ENCODE data around the gene TRIM38.

TRIM38 gene

DNA sequence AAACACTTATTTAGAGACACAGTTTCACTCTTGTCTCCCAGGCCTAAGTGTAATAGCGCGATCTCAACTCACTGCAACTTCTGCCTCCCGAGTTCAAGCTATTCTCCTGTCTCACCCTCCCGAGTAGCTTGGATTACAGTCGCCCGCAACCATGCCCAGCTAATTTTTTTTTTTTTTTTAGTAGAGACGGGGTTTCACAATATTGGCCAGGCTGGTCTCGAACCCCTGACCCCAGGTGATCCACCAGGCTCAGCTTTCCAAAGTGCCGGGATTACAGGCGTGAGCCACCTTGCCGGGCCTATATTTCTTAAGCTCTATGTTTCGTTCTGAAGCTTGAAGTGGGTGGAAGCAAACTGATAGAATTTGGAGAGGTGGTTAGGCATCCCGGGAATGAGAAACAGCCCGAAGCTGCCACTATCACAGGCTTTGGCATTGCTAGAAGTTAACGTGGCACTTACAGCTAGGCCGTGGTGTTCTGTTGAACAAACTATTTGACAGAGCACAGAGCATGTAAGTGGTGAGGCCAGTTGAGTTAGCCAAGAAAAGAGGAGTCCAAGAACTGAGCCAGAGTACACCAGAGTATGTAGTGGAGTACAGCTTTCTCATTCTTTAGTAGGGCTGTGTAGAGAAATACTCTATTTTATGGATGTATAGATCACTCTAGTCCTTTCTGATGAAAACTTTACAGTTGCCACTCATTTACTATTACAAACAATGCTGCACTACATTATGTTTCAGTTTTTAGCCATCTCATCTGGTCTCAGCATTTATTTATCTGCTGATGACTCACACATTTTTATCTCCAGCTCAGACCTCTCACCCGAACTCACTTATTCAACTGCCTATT lies 62.7 kb downstream of the TRIM38 start:
- no peak for FAIRE-seq
- no peak for DNase-seq (ENCODE audit: insufficient read length, low spot score)
- TF ChIP-seq, protein P1, sequence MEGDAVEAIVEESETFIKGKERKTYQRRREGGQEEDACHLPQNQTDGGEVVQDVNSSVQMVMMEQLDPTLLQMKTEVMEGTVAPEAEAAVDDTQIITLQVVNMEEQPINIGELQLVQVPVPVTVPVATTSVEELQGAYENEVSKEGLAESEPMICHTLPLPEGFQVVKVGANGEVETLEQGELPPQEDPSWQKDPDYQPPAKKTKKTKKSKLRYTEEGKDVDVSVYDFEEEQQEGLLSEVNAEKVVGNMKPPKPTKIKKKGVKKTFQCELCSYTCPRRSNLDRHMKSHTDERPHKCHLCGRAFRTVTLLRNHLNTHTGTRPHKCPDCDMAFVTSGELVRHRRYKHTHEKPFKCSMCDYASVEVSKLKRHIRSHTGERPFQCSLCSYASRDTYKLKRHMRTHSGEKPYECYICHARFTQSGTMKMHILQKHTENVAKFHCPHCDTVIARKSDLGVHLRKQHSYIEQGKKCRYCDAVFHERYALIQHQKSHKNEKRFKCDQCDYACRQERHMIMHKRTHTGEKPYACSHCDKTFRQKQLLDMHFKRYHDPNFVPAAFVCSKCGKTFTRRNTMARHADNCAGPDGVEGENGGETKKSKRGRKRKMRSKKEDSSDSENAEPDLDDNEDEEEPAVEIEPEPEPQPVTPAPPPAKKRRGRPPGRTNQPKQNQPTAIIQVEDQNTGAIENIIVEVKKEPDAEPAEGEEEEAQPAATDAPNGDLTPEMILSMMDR (IDR thresholded peaks at IDR 0.05; ENCODE audit: insufficient read depth, missing control alignments), result no peak

DNA sequence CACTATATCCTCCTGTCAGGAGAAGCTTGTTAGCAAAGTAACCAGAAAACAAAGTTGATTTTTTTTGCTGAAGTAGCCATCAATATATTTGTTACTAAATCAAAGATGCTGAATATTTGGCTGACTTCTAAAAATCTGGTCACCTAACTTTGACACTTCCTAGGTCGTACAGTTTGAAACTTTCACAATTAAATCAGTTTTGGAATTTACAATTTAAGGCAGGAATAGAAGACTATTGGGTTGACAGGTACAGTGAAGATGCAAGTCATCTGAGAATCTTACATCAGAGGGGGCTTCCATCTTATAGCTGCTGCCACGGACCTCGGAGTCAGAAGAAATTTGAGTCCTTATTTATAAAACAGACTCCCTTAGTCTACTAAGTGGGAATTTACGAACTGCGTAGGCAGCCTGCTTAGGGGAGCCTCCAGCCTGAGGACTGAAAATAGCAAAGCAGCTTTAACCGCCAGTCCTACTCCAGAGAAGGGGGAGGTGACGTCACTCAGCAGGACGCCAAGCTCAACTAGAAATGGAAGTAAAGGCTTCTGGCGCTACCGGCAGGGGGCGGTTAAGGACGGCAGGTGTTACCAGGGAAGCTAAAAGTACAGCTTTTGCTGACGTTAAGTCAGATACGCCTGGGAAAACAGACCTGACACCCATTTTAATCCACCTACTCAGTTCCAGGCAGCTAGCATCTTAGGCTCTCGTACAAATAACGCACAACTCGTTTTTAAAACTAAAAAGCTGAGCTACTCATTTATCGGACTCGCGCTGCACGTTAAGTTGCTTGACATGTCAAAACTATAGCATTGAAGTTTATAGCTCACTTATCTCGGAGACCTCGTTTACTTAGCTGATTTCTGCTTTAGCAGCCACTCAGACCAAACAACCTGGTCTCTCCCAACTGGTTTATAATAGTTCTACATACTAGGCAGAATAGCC lies 63.6 kb downstream of the TRIM38 start:
- TF ChIP-seq, protein P1 (IDR thresholded peaks at IDR 0.05; ENCODE audit: insufficient read depth, missing control alignments), result peak; percentile 90
- DNase-seq (ENCODE audit: insufficient read length, low spot score) (no peak), FAIRE-seq (no peak)

DNA sequence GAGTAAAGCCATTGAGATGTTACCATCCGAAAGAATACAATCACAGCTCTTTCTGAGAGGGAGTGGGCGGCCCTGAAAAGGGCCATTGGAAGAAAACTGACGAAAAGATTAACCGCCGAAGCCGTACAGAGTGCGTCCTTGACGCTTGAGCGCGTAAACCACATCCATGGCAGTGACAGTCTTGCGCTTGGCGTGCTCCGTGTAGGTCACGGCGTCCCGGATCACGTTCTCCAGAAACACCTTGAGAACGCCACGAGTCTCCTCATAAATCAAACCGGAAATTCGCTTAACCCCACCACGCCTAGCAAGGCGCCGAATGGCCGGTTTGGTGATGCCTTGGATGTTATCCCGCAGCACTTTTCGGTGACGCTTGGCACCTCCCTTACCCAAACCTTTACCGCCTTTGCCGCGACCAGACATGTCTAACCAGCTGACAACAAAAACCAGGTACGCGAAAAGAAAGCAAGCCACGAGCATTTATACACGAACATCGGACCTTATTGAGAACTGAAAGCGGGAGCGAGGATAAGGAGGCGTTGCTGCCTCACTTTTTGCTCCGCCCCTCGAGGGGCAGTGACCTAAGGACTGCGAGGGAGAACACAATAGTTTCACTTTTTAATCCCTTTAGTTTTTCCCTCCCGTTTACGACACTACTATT lies 64.4 kb downstream of the TRIM38 start:
- TF ChIP-seq, protein P1 (IDR thresholded peaks at IDR 0.05; ENCODE audit: insufficient read depth, missing control alignments), result no peak
- DNase-seq (ENCODE audit: insufficient read length, low spot score) (no peak), FAIRE-seq (no peak)

DNA sequence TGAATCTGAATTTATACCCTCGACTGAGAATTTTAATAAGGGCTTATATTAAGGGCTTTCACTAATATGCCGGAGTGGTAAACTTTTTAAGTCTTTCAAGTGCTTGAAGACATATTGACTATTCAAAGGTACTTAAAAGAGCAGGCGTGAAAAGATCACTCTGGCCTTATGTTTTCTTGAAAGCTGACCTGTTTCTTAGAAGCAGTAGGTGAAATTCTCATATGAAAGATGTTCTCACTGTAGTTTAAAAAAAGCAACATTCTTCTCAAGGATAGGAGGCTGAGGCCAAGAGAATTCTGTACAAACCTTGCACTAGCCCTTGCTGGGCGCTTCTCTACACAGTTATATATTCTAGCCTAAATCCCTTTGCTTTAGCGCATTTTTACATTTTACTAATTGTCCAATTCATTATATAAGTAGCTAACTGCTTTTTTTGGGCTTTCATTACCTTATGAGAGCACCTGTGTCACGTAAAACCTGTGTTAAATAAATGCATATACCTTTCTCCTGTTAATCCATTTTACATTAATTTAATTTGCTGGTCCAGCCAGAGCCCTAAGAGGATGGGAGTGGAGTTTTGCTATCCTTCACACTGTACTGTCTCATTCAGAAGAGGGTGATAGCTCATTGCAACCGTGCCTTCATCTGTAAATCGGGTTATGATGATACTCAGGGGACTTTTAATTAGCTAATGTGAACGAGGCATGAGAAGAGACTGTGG lies 65.0 kb downstream of the TRIM38 start:
- no peak for DNase-seq (ENCODE audit: insufficient read length, low spot score)
- TF ChIP-seq, protein P1 (IDR thresholded peaks at IDR 0.05; ENCODE audit: insufficient read depth, missing control alignments), result no peak
- no peak for FAIRE-seq

DNA sequence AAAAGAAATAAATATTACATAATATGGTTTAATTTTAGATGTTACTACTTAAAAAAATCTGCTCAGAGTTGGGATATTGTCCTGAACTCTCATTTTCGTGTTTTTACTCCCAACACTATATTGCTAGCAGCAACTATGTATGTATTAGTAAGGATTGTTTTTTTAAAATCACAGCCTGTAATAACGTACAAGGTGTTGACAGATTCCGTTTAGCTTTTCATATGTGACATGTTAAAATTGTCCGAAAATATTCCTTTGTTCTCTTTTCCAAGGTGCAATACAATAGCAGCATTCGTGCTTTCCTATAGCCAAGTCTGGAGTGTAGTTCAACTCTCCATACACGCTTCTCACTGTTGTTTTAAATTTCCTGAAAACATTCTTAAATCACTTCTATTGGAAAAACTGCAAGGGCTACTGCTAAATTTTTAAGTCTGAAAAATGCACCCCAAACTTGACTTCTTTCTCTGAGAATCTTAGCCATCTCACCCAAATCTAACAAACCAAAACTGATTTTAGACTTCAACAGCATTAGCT lies 65.7 kb downstream of the TRIM38 start:
- TF ChIP-seq, protein P1 (IDR thresholded peaks at IDR 0.05; ENCODE audit: insufficient read depth, missing control alignments), result no peak
- FAIRE-seq (no peak), DNase-seq (ENCODE audit: insufficient read length, low spot score) (no peak)
